HepG2 (cell line): Measurements from ENCODE around the gene MLLT10. TPM values are rescaled to one million over a fixed set of nuclear protein-coding genes. Genes with fewer than 3 reads are reported as not detected.

Source experiments
- ARID2 ChIP-seq: sonication (generic); formaldehyde crosslinking; IDR thresholded peaks from 2 replicates; pipeline ENCODE4 v1.8.1; 2022; ENCODE audit warnings: mild to moderate bottlenecking, missing genetic modification reagents, borderline replicate concordance
- CBX2 ChIP-seq, 2 experiments: fragments of 200-600 bp in 1 of 2; sonication (generic); formaldehyde crosslinking in 1 of 2; IDR thresholded peaks; 2 replicates each; pipeline versions ENCODE4 v1.7.0 to v1.8.1; 2018 to 2022; ENCODE audit warnings: low read depth in 2 of 2, low read length in 1 of 2, mild to moderate bottlenecking in 1 of 2, missing genetic modification reagents in 1 of 2
- CREBL2 ChIP-seq: sonication (generic); formaldehyde crosslinking; IDR thresholded peaks from 2 replicates; pipeline ENCODE4 v1.8.1; 2023; ENCODE audit warnings: missing genetic modification reagents, mild to moderate bottlenecking, borderline replicate concordance
- GFI1 ChIP-seq: sonication (generic); formaldehyde crosslinking; IDR thresholded peaks from 2 replicates; pipeline ENCODE4 v1.5.0; 2020; ENCODE audit warnings: missing genetic modification reagents, mild to moderate bottlenecking, borderline replicate concordance
- HES4 ChIP-seq: sonication (generic); formaldehyde crosslinking; IDR thresholded peaks from 2 replicates; pipeline ENCODE4 v1.9.0; 2021; ENCODE audit warnings: mild to moderate bottlenecking, missing genetic modification reagents, borderline replicate concordance
- HNRNPL ChIP-seq: fragments of 200-400 bp; formaldehyde crosslinking; IDR thresholded peaks from 2 replicates; pipeline ENCODE4 v1.6.1; 2017; ENCODE audit warnings: mild to moderate bottlenecking, low read depth, low read length
- HNRNPUL1 ChIP-seq: fragments of 200-400 bp; formaldehyde crosslinking; IDR thresholded peaks from 2 replicates; pipeline ENCODE4 v1.6.1; 2017; ENCODE audit warnings: low read depth, mild to moderate bottlenecking, low read length, moderate library complexity
- IRF1 ChIP-seq: sonication (generic); formaldehyde crosslinking; IDR thresholded peaks from 2 replicates; pipeline ENCODE4 v1.4.0; 2020; ENCODE audit warnings: low read depth, mild to moderate bottlenecking, missing genetic modification reagents
- ISL2 ChIP-seq: sonication (generic); formaldehyde crosslinking; IDR thresholded peaks from 2 replicates; pipeline ENCODE4 v1.5.0; 2020; ENCODE audit warnings: missing genetic modification reagents
- JARID2 ChIP-seq: sonication (generic); formaldehyde crosslinking; IDR thresholded peaks from 2 replicates; pipeline ENCODE4 v1.8.1; 2023; ENCODE audit warnings: missing genetic modification reagents, inconsistent platforms; ENCODE audit not compliant: insufficient replicate concordance
- MLXIP ChIP-seq: sonication (generic); formaldehyde crosslinking; IDR thresholded peaks from 2 replicates; pipeline ENCODE4 v1.9.0; 2021; ENCODE audit warnings: missing genetic modification reagents, borderline replicate concordance
- PLRG1 ChIP-seq: fragments of 450-650 bp; conservative IDR thresholded peaks from 2 replicates; pipeline ENCODE4 v1.6.1; 2016
- SYNCRIP ChIP-seq: fragments of 200-400 bp; formaldehyde crosslinking; IDR thresholded peaks from 2 replicates; pipeline ENCODE4 v1.6.1; 2018; ENCODE audit warnings: mild to moderate bottlenecking, low read depth, low read length; ENCODE audit not compliant: insufficient read depth
- TMF1 ChIP-seq: sonication (generic); formaldehyde crosslinking; IDR thresholded peaks from 2 replicates; pipeline ENCODE4 v1.8.1; 2022; ENCODE audit warnings: low read depth, missing genetic modification reagents
- ZBTB7B ChIP-seq: sonication (generic); formaldehyde crosslinking; IDR thresholded peaks from 2 replicates; pipeline ENCODE4 v1.4.0; 2020; ENCODE audit warnings: missing genetic modification reagents
- ZC3H13 ChIP-seq: sonication (generic); formaldehyde crosslinking; IDR thresholded peaks from 2 replicates; pipeline ENCODE4 v1.8.1; 2023; ENCODE audit warnings: mild to moderate bottlenecking, missing genetic modification reagents, moderate library complexity
- ZNF136 ChIP-seq: sonication (generic); formaldehyde crosslinking; IDR thresholded peaks from 2 replicates; pipeline ENCODE4 v1.8.1; 2022; ENCODE audit warnings: low read depth, mild to moderate bottlenecking, moderate library complexity, missing genetic modification reagents
- ZNF18 ChIP-seq: sonication (generic); formaldehyde crosslinking; IDR thresholded peaks from 2 replicates; pipeline ENCODE4 v1.8.0; 2022; ENCODE audit warnings: mild to moderate bottlenecking, missing genetic modification reagents; ENCODE audit not compliant: insufficient replicate concordance
- ZNF20 ChIP-seq: sonication (generic); formaldehyde crosslinking; IDR thresholded peaks from 2 replicates; pipeline ENCODE4 v1.4.0; 2020; ENCODE audit warnings: mild to moderate bottlenecking, moderate library complexity, missing genetic modification reagents
- ZNF234 ChIP-seq: sonication (generic); formaldehyde crosslinking; conservative IDR thresholded peaks from 2 replicates; pipeline ENCODE4 v1.5.1; 2020; ENCODE audit warnings: mild to moderate bottlenecking, missing genetic modification reagents
- ZNF547 ChIP-seq: sonication (generic); formaldehyde crosslinking; IDR thresholded peaks from 2 replicates; pipeline ENCODE4 v1.5.1; 2020; ENCODE audit warnings: mild to moderate bottlenecking, missing genetic modification reagents
- ZNF761 ChIP-seq: sonication (generic); formaldehyde crosslinking; conservative IDR thresholded peaks from 2 replicates; pipeline ENCODE4 v1.4.0; 2020; ENCODE audit warnings: mild to moderate bottlenecking, missing genetic modification reagents
- ZNF891 ChIP-seq: sonication (generic); formaldehyde crosslinking; IDR thresholded peaks from 2 replicates; pipeline ENCODE4 v1.5.0; 2020; ENCODE audit warnings: mild to moderate bottlenecking, missing genetic modification reagents
- ZSCAN30 ChIP-seq: sonication (generic); formaldehyde crosslinking; IDR thresholded peaks from 2 replicates; pipeline ENCODE4 v1.5.0; 2020; ENCODE audit warnings: mild to moderate bottlenecking, missing genetic modification reagents
- polyA plus RNA-seq, 8 experiments: library from polyadenylated mRNA; depleted of rRNA in 3 of 8; stranded (reverse) in 7 of 8; unstranded in 1 of 8; fragments of >200 nt; fragmentation: Illumina TruSeq in 4 of 8; extraction: Trizol in 4 of 8; gene quantifications; 2 replicates each; pipeline versions ENCODE4 v1.2.1 to v1.2.3, GENCODE V29; 2011 to 2016; ENCODE audit warnings: low read depth in 4 of 8, missing spikeins in 1 of 8, mixed read lengths in 1 of 8; ENCODE audit not compliant: insufficient read depth in 1 of 8
- total RNA-seq, 5 experiments: library from RNA; depleted of rRNA; stranded (reverse); fragments of >200 nt; fragmentation: Illumina TruSeq; extraction: Trizol; gene quantifications; 2 replicates each; pipeline ENCODE4 v1.2.3, GENCODE V29; 2016; ENCODE audit warnings: low read depth in 1 of 5

The MLLT10 gene
- total and polyA plus RNA-seq, 2 of the 13 experiments (the other 11 are each of a cell fraction or from before 2014, with no cell fraction given) = 51.3 to 84.1 TPM

GRCh38 chr10:21754410-21755011 lies 220.5 kb downstream of the MLLT10 start (continued):
- TF ChIP-seq MLXIP = no peak
- no peak for TF ChIP-seq ZBTB7B (CRISPR knock-in tag)
- no peak for TF ChIP-seq ZC3H13 (CRISPR knock-in tag)
- TF ChIP-seq SYNCRIP = no peak
- no peak for TF ChIP-seq ZNF891
- no peak for TF ChIP-seq IRF1
- TF ChIP-seq ZNF761 = no peak
- TF ChIP-seq ZNF547 (CRISPR knock-in tag) = 0 out of 2 replicates have a peak, but pooled peaks have one; percentile 26
- TF ChIP-seq ARID2 (CRISPR knock-in tag) = no peak
- no peak for TF ChIP-seq HNRNPL
- no peak for TF ChIP-seq CBX2 (IDR thresholded peaks at IDR 0.05; ENCODE audit: low read depth, low read length)
- TF ChIP-seq CBX2 (CRISPR knock-in tag; IDR thresholded peaks at IDR 0.05; ENCODE audit: low read depth) = no peak
- no peak for TF ChIP-seq HNRNPUL1
- TF ChIP-seq GFI1 (CRISPR knock-in tag) = no peak
- TF ChIP-seq ZNF18 (CRISPR knock-in tag) = no peak
- TF ChIP-seq ISL2 (CRISPR knock-in tag) = no peak
- no peak for TF ChIP-seq ZNF234 (CRISPR knock-in tag)
- TF ChIP-seq HES4 (CRISPR knock-in tag) = no peak
- TF ChIP-seq JARID2 (CRISPR knock-in tag) = no peak
- TF ChIP-seq ZNF136 (CRISPR knock-in tag) = no peak
- TF ChIP-seq ZNF20 = no peak
- TF ChIP-seq TMF1 (CRISPR knock-in tag) = no peak
- TF ChIP-seq CREBL2 (CRISPR knock-in tag) = no peak
- no peak for TF ChIP-seq ZSCAN30 (CRISPR knock-in tag)
- TF ChIP-seq PLRG1 = no peak
